Naive thymus-derived CD4-positive, alpha-beta T cell (primary cell): Measurements from ENCODE around the gene CHST6. TPM values are rescaled to one million over a fixed set of nuclear protein-coding genes. Genes with fewer than 3 reads are reported as not detected.

Experiments
- ATAC-seq: fragments of 150-1000 bp; cut with Tn5 transposase; 2 replicates; pipeline ENCODE4 v1.10.0; 2021; ENCODE audit warnings: mild to moderate bottlenecking, moderate library complexity
- CTCF ChIA-PET: fragments of 350-600 bp; sonication (Branson Sonifier 250); formaldehyde crosslinking; loops from one replicate; lab custom pipeline; 2021; ENCODE audit warnings: antibody characterized with exemption; lab: Charles Lee
- POLR2A ChIA-PET: fragments of 350-600 bp; sonication (Branson Sonifier 250); formaldehyde crosslinking; loops from one replicate; lab custom pipeline; 2021; ENCODE audit warnings: antibody characterized with exemption, inconsistent platforms; lab: Charles Lee
- DNase-seq, 9 donors: peaks; one replicate each; pipeline versions ENCODE4 v3.0.0 to v3.0.0-alpha.2; 2020 to 2022; ENCODE audit warnings: mixed read lengths in 1 of 9
- H3K27ac ChIP-seq: one replicate; pipeline ENCODE4 v1.7.0; 2013; ENCODE audit warnings: mild to moderate bottlenecking, low read depth, low read length, moderate library complexity
- H3K27me3 ChIP-seq, 2 donors: one replicate each; pipeline ENCODE4 v1.7.0; 2013; ENCODE audit warnings: low read length in 2 of 2, mild to moderate bottlenecking in 2 of 2, moderate library complexity in 2 of 2; ENCODE audit not compliant: control insufficient read depth in 2 of 2, insufficient read depth in 2 of 2
- H3K36me3 ChIP-seq, 3 experiments: 1 replicate in 2 of 3; 2 replicates in 1 of 3; pipeline ENCODE4 v1.7.0; 2013; ENCODE audit warnings: low read length in 3 of 3, mild to moderate bottlenecking in 3 of 3, moderate library complexity in 1 of 3; ENCODE audit not compliant: insufficient read depth in 3 of 3, control insufficient read depth in 2 of 3
- H3K4me1 ChIP-seq, 2 donors: one replicate each; pipeline ENCODE4 v1.7.0; 2013; ENCODE audit warnings: low read length in 2 of 2, mild to moderate bottlenecking in 2 of 2, moderate library complexity in 1 of 2; ENCODE audit not compliant: control insufficient read depth in 2 of 2, insufficient read depth in 2 of 2
- H3K4me3 ChIP-seq: 2 replicates; pipeline ENCODE4 v1.7.0; 2013; ENCODE audit warnings: mild to moderate bottlenecking, low read length
- H3K9me3 ChIP-seq, 3 experiments: 1 replicate in 2 of 3; 2 replicates in 1 of 3; pipeline ENCODE4 v1.7.0; 2013; ENCODE audit warnings: low read length in 3 of 3; ENCODE audit not compliant: control insufficient read depth in 2 of 3
- H3K27ac Mint-ChIP-seq, 9 donors: one replicate each; pipeline ENCODE4 v1.8.0; 2020 to 2022; ENCODE audit warnings: mixed read lengths in 9 of 9, mild to moderate bottlenecking in 8 of 9, moderate library complexity in 5 of 9, inconsistent platforms in 2 of 9
- H3K27me3 Mint-ChIP-seq, 5 donors: one replicate each; pipeline ENCODE4 v1.8.0; 2021 to 2022; ENCODE audit warnings: mixed read lengths in 5 of 5, mild to moderate bottlenecking in 1 of 5
- H3K36me3 Mint-ChIP-seq, 5 donors: one replicate each; pipeline ENCODE4 v1.8.0; 2020 to 2022; ENCODE audit warnings: mixed read lengths in 5 of 5, mild to moderate bottlenecking in 3 of 5, inconsistent platforms in 1 of 5
- H3K4me1 Mint-ChIP-seq, 7 donors: one replicate each; pipeline ENCODE4 v1.8.0; 2020 to 2022; ENCODE audit warnings: mixed read lengths in 7 of 7, mild to moderate bottlenecking in 3 of 7, inconsistent platforms in 1 of 7
- H3K4me3 Mint-ChIP-seq, 10 donors: one replicate each; pipeline ENCODE4 v1.8.0; 2020 to 2022; ENCODE audit warnings: mild to moderate bottlenecking in 10 of 10, mixed read lengths in 10 of 10, moderate library complexity in 6 of 10, inconsistent platforms in 2 of 10
- H3K9me3 Mint-ChIP-seq, 11 donors: one replicate each; pipeline ENCODE4 v1.8.0; 2020 to 2022; ENCODE audit warnings: mixed read lengths in 11 of 11, mild to moderate bottlenecking in 4 of 11, inconsistent platforms in 1 of 11, moderate library complexity in 1 of 11
- intact Hi-C, 2 donors: fragments of 100-400 bp; cut with micrococcal nuclease; formaldehyde crosslinking; loops; one replicate each; pipeline ENCODE4 v1.15.1; 2023
- polyA plus RNA-seq, 2 donors: library from polyadenylated mRNA; unstranded; fragments of 300-500 nt; fragmentation: Illumina TruSeq; gene quantifications; one replicate each; pipeline ENCODE4 v1.2.3, GENCODE V29; 2021
- total RNA-seq, 6 experiments: library from RNA in 5 of 6; stranded (reverse) in 5 of 6; gene quantifications; 1 replicate in 5 of 6; 2 replicates in 1 of 6; pipeline ENCODE4 v1.2.3 and lab custom pipeline; 2021 to 2026

The CHST6 gene
- total and polyA plus RNA-seq, 7 experiments from 2014 or later: 0.05 to 0.14 (median 0.11) TPM; not detected in 4

- peaks cover 43 to 75% (median 59%) of the 10 kb centered on the region in 7 donors for H3K4me1 Mint-ChIP-seq
- H3K27ac Mint-ChIP-seq: peak overlapping the region in 2 of 9 donors; percentile 71 to 88
- ATAC-seq: no peak
- Histone ChIP-seq H3K27ac (no peak overlapping the region), H3K4me3 (no peak overlapping the region), H3K4me1 (peaks cover 26 to 31% of the 10 kb centered on the region in 2 donors), H3K9me3 (no peaks in the 10 kb centered on the region), H3K27me3 (no peaks in the 10 kb centered on the region), H3K36me3 (peaks cover 0 to 3% (median 0%) of the 10 kb centered on the region in 3 experiments)
- ChIA-PET POLR2A (no interaction called here), CTCF (no interaction called here)
- no peaks in the 10 kb centered on the region for H3K9me3 Mint-ChIP-seq
- no peaks in the 10 kb centered on the region for H3K27me3 Mint-ChIP-seq
- intact Hi-C loops: loop anchor here (5.0 to 10.0 kb wide), 7 partner anchors 39 to 1731 kb away; partner anchors contain the start of genes GLG1 (in 1 of the 2), MON1B (in 1 of the 2), PSMD7 (in 1 of the 2) and TMEM231 (in 1 of the 2)
- H3K36me3 Mint-ChIP-seq: peaks cover 0 to 7% (median 4%) of the 10 kb centered on the region in 5 donors
- H3K4me3 Mint-ChIP-seq: peak overlapping the region in 8 of 10 donors; percentile 9 to 98 (median 28)
- DNase-seq: no peak
These were observed 33.7 kb downstream of the CHST6 start for GRCh38 chr16:75461575-75461974.

GRCh38 chr16:75460446-75460845, 34.8 kb downstream of the CHST6 start:
- no peak for DNase-seq

GRCh38 chr16:75459691-75460090, 35.5 kb downstream of the CHST6 start:
- ATAC-seq: no peak
- Mint-ChIP-seq H3K4me1 (peaks cover 46 to 88% (median 72%) of the 10 kb centered on the region in 7 donors), H3K4me3 (peak overlapping the region in 2 of 10 donors; percentile 20 to 21), H3K36me3 (peaks cover 0 to 7% (median 4%) of the 10 kb centered on the region in 5 donors), H3K9me3 (no peaks in the 10 kb centered on the region), H3K27ac (peak overlapping the region in 7 of 9 donors; percentile 13 to 74 (median 37)), H3K27me3 (no peaks in the 10 kb centered on the region)
- ChIA-PET CTCF (no interaction called here), POLR2A (no interaction called here)
- peaks cover 0 to 3% (median 0%) of the 10 kb centered on the region in 3 experiments for H3K36me3 ChIP-seq
- H3K4me3 ChIP-seq: no peak overlapping the region
- H3K4me1 ChIP-seq: peaks cover 26 to 31% of the 10 kb centered on the region in 2 donors
- no peaks in the 10 kb centered on the region for H3K9me3 ChIP-seq
- no peak overlapping the region for H3K27ac ChIP-seq
- DNase-seq: no peak
- no peaks in the 10 kb centered on the region for H3K27me3 ChIP-seq
- intact Hi-C loops: loop anchor here (5.0 to 10.0 kb wide), 7 partner anchors 37 to 1733 kb away; partner anchors contain the start of genes GLG1 (in 1 of the 2), MON1B (in 1 of the 2), PSMD7 (in 1 of the 2) and TMEM231 (in 1 of the 2)

More at GRCh38 chr16:75460446-75460845, 34.8 kb downstream of the CHST6 start:
- no peaks in the 10 kb centered on the region for H3K27me3 ChIP-seq
- H3K36me3 ChIP-seq: peaks cover 0 to 3% (median 0%) of the 10 kb centered on the region in 3 experiments
- Mint-ChIP-seq H3K9me3 (no peaks in the 10 kb centered on the region), H3K36me3 (peaks cover 0 to 7% (median 4%) of the 10 kb centered on the region in 5 donors), H3K4me3 (peak overlapping the region in 4 of 10 donors; percentile 0 to 45 (median 20)), H3K27me3 (no peaks in the 10 kb centered on the region), H3K4me1 (peaks cover 49 to 86% (median 71%) of the 10 kb centered on the region in 7 donors), H3K27ac (peak overlapping the region in 6 of 9 donors; percentile 23 to 78 (median 42))
- no peaks in the 10 kb centered on the region for H3K9me3 ChIP-seq
- ATAC-seq: no peak
- peaks cover 26 to 31% of the 10 kb centered on the region in 2 donors for H3K4me1 ChIP-seq
- no peak overlapping the region for H3K4me3 ChIP-seq
- CTCF ChIA-PET: no interaction called here
- H3K27ac ChIP-seq: no peak overlapping the region
- POLR2A ChIA-PET: no interaction called here
- intact Hi-C loops: loop anchor here (5.0 to 10.0 kb wide), 7 partner anchors 38 to 1732 kb away; partner anchors contain the start of genes GLG1 (in 1 of the 2), MON1B (in 1 of the 2), PSMD7 (in 1 of the 2) and TMEM231 (in 1 of the 2)

- H3K4me3 Mint-ChIP-seq: peak overlapping the region in 1 of 10 donors; percentile 25
- no peak for ATAC-seq
- H3K27me3 Mint-ChIP-seq: no peaks in the 10 kb centered on the region
- no peaks in the 10 kb centered on the region for H3K36me3 ChIP-seq
- no peak overlapping the region for H3K27ac ChIP-seq
- no peak for DNase-seq
- intact Hi-C loops: no loop called here
- peaks cover 0 to 7% (median 4%) of the 10 kb centered on the region in 5 donors for H3K36me3 Mint-ChIP-seq
- H3K4me1 Mint-ChIP-seq: peaks cover 47 to 96% (median 78%) of the 10 kb centered on the region in 7 donors
- H3K4me1 ChIP-seq: peaks cover 25 to 31% of the 10 kb centered on the region in 2 donors
- no peaks in the 10 kb centered on the region for H3K9me3 Mint-ChIP-seq
- CTCF ChIA-PET: interaction anchor here (1.2 kb wide), 1 partner anchor 14 kb away, joined by 4 read pairs; no protein-coding TSS in a partner anchor
- H3K27me3 ChIP-seq: no peaks in the 10 kb centered on the region
- no peaks in the 10 kb centered on the region for H3K9me3 ChIP-seq
- POLR2A ChIA-PET: interaction anchor here (0.6 to 0.7 kb wide), 2 partner anchors 12 to 87 kb away, joined by 3 to 5 read pairs; no protein-coding TSS in a partner anchor
- no peak overlapping the region for H3K4me3 ChIP-seq
- peak overlapping the region in 1 of 9 donors; percentile 10 for H3K27ac Mint-ChIP-seq
These were observed 36.8 kb downstream of the CHST6 start for GRCh38 chr16:75458439-75458838.

GRCh38 chr16:75458029-75458428, 37.2 kb downstream of the CHST6 start:
- H3K4me3 Mint-ChIP-seq: peak overlapping the region in 1 of 10 donors; percentile 25
- no peak for DNase-seq

GRCh38 chr16:75457485-75458021, 37.7 kb downstream of the CHST6 start:
- CTCF ChIA-PET: interaction anchor here (1.2 kb wide), 1 partner anchor 15 kb away, joined by 4 read pairs; no protein-coding TSS in a partner anchor
- Histone ChIP-seq H3K4me3 (no peak overlapping the region), H3K27me3 (no peaks in the 10 kb centered on the region), H3K27ac (no peak overlapping the region), H3K9me3 (no peaks in the 10 kb centered on the region), H3K36me3 (no peaks in the 10 kb centered on the region), H3K4me1 (peaks cover 17 to 24% of the 10 kb centered on the region in 2 donors)
- POLR2A ChIA-PET: interaction anchor here (0.9 kb wide), 1 partner anchor 24 kb away, joined by 5 read pairs; the partner anchor contains the start of gene CFDP1
- Mint-ChIP-seq H3K9me3 (no peaks in the 10 kb centered on the region), H3K36me3 (peaks cover 0 to 7% (median 4%) of the 10 kb centered on the region in 5 donors), H3K27me3 (no peaks in the 10 kb centered on the region), H3K27ac (peak overlapping the region in 4 of 9 donors; percentile 2 to 52 (median 30)), H3K4me3 (no peak overlapping the region), H3K4me1 (peaks cover 38 to 91% (median 77%) of the 10 kb centered on the region in 7 donors)
- ATAC-seq (no peak), DNase-seq (no peak)
- intact Hi-C loops: no loop called here

More at GRCh38 chr16:75458029-75458428, 37.2 kb downstream of the CHST6 start:
- no peak for ATAC-seq
- H3K4me1 Mint-ChIP-seq: peaks cover 43 to 96% (median 78%) of the 10 kb centered on the region in 7 donors
- H3K27ac ChIP-seq: no peak overlapping the region
- H3K36me3 ChIP-seq: no peaks in the 10 kb centered on the region
- H3K9me3 ChIP-seq: no peaks in the 10 kb centered on the region
- H3K9me3 Mint-ChIP-seq: no peaks in the 10 kb centered on the region
- intact Hi-C loops: no loop called here
- H3K27me3 Mint-ChIP-seq: no peaks in the 10 kb centered on the region
- CTCF ChIA-PET: interaction anchor here (1.2 kb wide), 1 partner anchor 14 kb away, joined by 4 read pairs; no protein-coding TSS in a partner anchor
- H3K36me3 Mint-ChIP-seq: peaks cover 0 to 7% (median 4%) of the 10 kb centered on the region in 5 donors
- H3K27ac Mint-ChIP-seq: peak overlapping the region in 2 of 9 donors; percentile 2 to 36
- POLR2A ChIA-PET: interaction anchor here (0.6 to 0.7 kb wide), 2 partner anchors 12 to 87 kb away, joined by 3 to 5 read pairs; no protein-coding TSS in a partner anchor
- peaks cover 21 to 29% of the 10 kb centered on the region in 2 donors for H3K4me1 ChIP-seq
- no peak overlapping the region for H3K4me3 ChIP-seq
- H3K27me3 ChIP-seq: no peaks in the 10 kb centered on the region
